ENCODE measurements around the gene FNDC5.
A peak's percentile ranks its signal among the peaks of the same experiment; 100 is the strongest.
"Not testable (repeated sequence)": the region's sequence is repeated elsewhere in the genome, so short reads cannot be mapped to it uniquely, and the experiment has no call there.

Gene FNDC5

DNA sequence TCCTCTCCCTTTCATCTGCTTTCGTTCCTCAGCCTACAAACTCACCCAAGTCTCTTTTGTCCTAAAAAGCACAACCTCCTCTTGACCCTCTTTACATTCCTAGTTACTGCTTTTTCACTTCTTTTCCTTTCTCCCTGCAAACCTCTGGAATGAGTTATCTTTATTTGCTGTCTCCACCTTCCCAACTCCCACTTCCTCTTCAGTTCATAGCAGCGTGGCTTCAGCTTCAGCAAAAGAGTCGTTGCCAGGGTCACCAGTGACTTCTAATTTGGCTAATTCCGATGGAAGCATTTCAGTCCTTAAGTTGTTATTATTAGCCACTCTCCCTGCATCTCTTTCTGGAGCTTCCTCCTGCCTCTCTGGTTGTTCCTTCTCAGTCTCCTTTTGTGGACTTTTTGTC, 36.7 kb upstream of the FNDC5 start:
- DNase-seq (ENCODE audit: low read depth in 2 of 2) = peak; percentile 32 to 68
- no peak for TF ChIP-seq CTCF (IDR thresholded peaks at IDR 0.05; ENCODE audit: low read depth, low read length)
- H3K4me3 ChIP-seq (replicated peaks in 1 of 2; ENCODE audit: low read depth in 2 of 2, low read length in 2 of 2) = no peak overlapping the region

DNA sequence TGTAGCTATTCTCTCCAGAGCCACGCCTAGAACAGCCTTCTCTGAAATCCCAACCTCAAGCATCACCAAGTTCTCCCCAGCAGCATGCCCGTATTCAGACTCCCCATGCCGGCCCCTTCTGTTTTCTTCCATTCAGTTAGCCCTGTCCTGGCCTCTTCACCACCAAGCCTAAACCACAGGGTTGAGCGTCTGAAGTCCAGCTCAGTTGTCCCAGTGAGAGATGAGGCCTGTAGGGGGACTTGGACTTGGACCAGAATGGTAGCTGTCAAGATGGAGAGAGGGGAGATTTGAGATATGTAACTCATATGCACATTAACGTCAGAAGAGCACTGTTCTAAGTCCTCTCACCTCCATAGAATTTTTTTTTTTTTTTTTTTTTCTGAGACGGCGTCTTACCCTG, 35.9 kb upstream of the FNDC5 start:
- DNase-seq (ENCODE audit: low read depth in 2 of 2) = no peak
- TF ChIP-seq CTCF (IDR thresholded peaks at IDR 0.05; ENCODE audit: low read depth, low read length) = no peak
- no peak overlapping the region for H3K4me3 ChIP-seq (replicated peaks in 1 of 2; ENCODE audit: low read depth in 2 of 2, low read length in 2 of 2)

DNA sequence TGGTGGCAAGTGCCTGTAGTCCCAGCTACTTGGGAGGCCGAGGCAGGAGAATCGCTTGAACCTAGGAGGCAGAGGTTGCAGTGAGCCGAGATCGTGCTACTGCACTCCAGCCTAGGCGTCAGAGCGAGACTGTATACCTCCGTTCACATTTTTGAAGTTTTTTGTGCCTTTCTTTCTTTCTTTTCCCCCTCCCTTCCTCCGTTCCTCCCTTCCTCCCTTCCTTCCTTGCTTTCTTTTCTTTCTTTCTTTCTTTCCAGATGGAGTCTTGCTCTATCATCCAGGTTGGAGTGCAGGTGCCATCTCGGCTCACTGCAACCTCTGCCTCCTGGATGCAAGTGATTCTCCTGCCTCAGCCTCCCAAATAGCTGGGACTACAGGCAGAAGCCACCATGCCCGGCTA, 34.9 kb upstream of the FNDC5 start:
- not testable (repeated sequence) for H3K4me3 ChIP-seq (replicated peaks in 1 of 2; ENCODE audit: low read depth in 2 of 2, low read length in 2 of 2); DNase-seq (ENCODE audit: low read depth in 2 of 2)

DNA sequence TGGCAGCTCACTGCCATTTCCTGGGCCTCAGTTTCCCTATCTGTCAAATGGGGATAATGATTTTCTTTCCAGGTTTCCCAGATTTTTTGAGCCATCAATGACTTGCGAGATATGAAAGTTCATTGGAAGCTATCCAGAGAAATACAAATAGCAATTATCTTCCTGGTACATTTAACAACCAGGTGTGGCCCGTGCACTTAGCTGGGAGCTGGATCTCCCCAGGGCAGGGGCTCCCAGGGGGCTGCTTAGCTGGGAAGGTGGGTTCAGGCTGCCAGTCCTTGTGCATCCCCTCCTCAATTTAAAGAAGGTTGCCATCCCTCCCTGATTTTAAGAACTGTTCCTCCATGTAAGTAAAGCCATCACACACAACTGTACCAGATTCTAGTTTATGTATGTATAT, 34.1 kb upstream of the FNDC5 start:
- H3K4me3 ChIP-seq (replicated peaks in 1 of 2; ENCODE audit: low read depth in 2 of 2, low read length in 2 of 2) = no peak overlapping the region
- no peak for TF ChIP-seq CTCF (IDR thresholded peaks at IDR 0.05; ENCODE audit: low read depth, low read length)
- DNase-seq (ENCODE audit: low read depth in 2 of 2) = no peak

- H3K4me3 ChIP-seq (replicated peaks in 1 of 2; ENCODE audit: low read depth in 2 of 2, low read length in 2 of 2) = no peak overlapping the region
- TF ChIP-seq CTCF (IDR thresholded peaks at IDR 0.05; ENCODE audit: low read depth, low read length) = no peak
- DNase-seq (ENCODE audit: low read depth in 2 of 2) = no peak
Measured at GRCh38 chr1:32903991-32904785, 33.5 kb upstream of the FNDC5 start.

- DNase-seq (ENCODE audit: low read depth in 2 of 2) = no peak
- no peak for TF ChIP-seq CTCF (IDR thresholded peaks at IDR 0.05; ENCODE audit: low read depth, low read length)
- no peak overlapping the region for H3K4me3 ChIP-seq (replicated peaks in 1 of 2; ENCODE audit: low read depth in 2 of 2, low read length in 2 of 2)
Measured at GRCh38 chr1:32902535-32902920, 31.8 kb upstream of the FNDC5 start.

DNA sequence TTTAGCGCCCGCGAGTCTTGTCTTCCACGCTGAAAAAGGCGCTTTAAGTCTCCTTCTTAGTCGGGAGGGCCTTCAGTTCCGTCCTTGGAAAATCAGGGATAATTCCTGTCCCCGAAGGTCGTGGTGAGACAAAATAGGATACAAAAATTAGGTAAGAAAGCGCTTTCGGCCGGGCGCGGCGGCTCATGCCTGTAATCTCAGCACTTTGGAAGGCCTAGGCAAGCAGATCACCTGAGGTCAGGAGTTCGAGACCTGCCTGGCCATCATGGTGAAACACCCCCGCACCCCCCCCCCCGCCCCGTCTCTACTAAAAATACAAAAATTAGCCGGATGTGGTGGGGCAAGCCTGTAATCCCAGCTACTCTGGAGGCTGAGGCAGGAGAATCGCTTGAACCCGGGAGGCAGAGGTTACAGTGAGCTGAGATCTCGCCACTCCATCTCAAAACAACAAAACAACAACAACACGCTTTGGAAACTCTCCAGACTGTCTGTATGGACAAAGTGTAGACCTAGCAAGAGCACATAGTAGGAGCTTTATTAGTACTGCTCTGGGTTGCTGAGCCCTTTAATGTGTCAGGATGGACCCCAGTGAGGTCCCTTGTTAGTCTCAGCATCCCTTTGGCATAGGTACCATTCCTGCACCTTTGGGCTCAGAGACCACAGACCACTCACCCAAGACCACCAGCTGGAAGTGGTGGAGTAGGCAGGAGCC, 31.3 kb upstream of the FNDC5 start:
- TF ChIP-seq CTCF (IDR thresholded peaks at IDR 0.05; ENCODE audit: low read depth, low read length) = no peak
- peak overlapping the region; percentile 64 to 65 for H3K4me3 ChIP-seq (replicated peaks in 1 of 2; ENCODE audit: low read depth in 2 of 2, low read length in 2 of 2)
- peak in 1 of 2 donors; percentile 13 for DNase-seq (ENCODE audit: low read depth in 2 of 2)

Data from cardiac fibroblast (primary cell).